Smooth muscle cell (in vitro differentiated cells): ENCODE results near the gene OR2G3. TPM values are rescaled to one million over a fixed set of nuclear protein-coding genes. Genes with fewer than 3 reads are reported as not detected.

Experiments
- DNase-seq: peaks from one replicate; lab custom pipeline; 2025; ENCODE audit not compliant: unreplicated experiment; lab: John Stamatoyannopoulos, UW
- H2AFZ ChIP-seq: fragments of 200-600 bp; sonication (generic); 2 replicates; pipeline ENCODE4 v1.6.0; 2016; ENCODE audit warnings: antibody characterized with exemption, low read depth, mild to moderate bottlenecking
- H3F3A ChIP-seq: fragments of 200-600 bp; sonication (generic); 2 replicates; pipeline ENCODE4 v1.6.0; 2017; ENCODE audit warnings: antibody characterized with exemption, low read depth
- H3K27ac ChIP-seq: fragments of 200-600 bp; sonication (generic); 2 replicates; pipeline ENCODE4 v1.5.1; 2016; ENCODE audit warnings: low read depth, mild to moderate bottlenecking
- H3K27me3 ChIP-seq: fragments of 200-600 bp; sonication (generic); 2 replicates; pipeline ENCODE4 v1.6.1; 2016; ENCODE audit warnings: low read depth, mild to moderate bottlenecking
- H3K36me3 ChIP-seq: fragments of 200-600 bp; sonication (generic); 2 replicates; pipeline ENCODE4 v1.5.1; 2016; ENCODE audit warnings: low read depth
- H3K4me1 ChIP-seq: fragments of 200-600 bp; sonication (generic); 2 replicates; pipeline ENCODE4 v1.5.1; 2016; ENCODE audit warnings: low read depth
- H3K4me2 ChIP-seq: fragments of 200-600 bp; sonication (generic); 2 replicates; pipeline ENCODE4 v1.6.0; 2016; ENCODE audit warnings: mild to moderate bottlenecking
- H3K4me3 ChIP-seq: fragments of 200-600 bp; sonication (generic); 2 replicates; pipeline ENCODE4 v1.5.1; 2016; ENCODE audit warnings: mild to moderate bottlenecking
- H3K79me2 ChIP-seq: fragments of 200-600 bp; sonication (generic); 2 replicates; pipeline ENCODE4 v1.6.0; 2016; ENCODE audit warnings: low read depth, mild to moderate bottlenecking
- H3K9ac ChIP-seq: fragments of 200-600 bp; sonication (generic); 2 replicates; pipeline ENCODE4 v1.6.0; 2016; ENCODE audit warnings: low read depth
- H3K9me3 ChIP-seq: fragments of 200-600 bp; sonication (generic); replicated peaks from 2 replicates; pipeline ENCODE4 v1.5.1; 2016; ENCODE audit warnings: low read depth
- H4K20me1 ChIP-seq: fragments of 200-600 bp; sonication (generic); 2 replicates; pipeline ENCODE4 v1.6.0; 2016; ENCODE audit warnings: low read depth
- WGBS: methylation state at CpG from one replicate; pipeline ENCODE4 v1.1.7; 2016; ENCODE audit warnings: low lambda C conversion rate; 5-methylcytosine and 5-hydroxymethylcytosine counted together
- polyA plus RNA-seq: library from polyadenylated mRNA; unstranded; fragments of >200 nt; fragmentation: Nextera tagmentation; extraction: Ambion mirVana; gene quantifications from 2 replicates; pipeline ENCODE4 v1.2.1, GENCODE V29; 2016
- small RNA-seq: library from RNA; depleted of rRNA; stranded (forward); fragments of <200 nt; gene quantifications from one replicate; pipeline ENCODE3, GENCODE V24; 2014
- total RNA-seq: library from RNA; depleted of rRNA; stranded (reverse); fragments of >200 nt; gene quantifications from 2 replicates; pipeline ENCODE4 v1.2.3, GENCODE V29; 2014
- TF ChIP-seq, protein P1 (sequence below): fragments of 200-600 bp; sonication (generic); IDR thresholded peaks from 2 replicates; pipeline ENCODE4 v1.5.1; 2017; ENCODE audit warnings: borderline replicate concordance, mild to moderate bottlenecking, antibody characterized with exemption; ENCODE audit not compliant: insufficient read depth, poor library complexity, severe bottlenecking

Gene OR2G3
- total and polyA plus RNA-seq, 2 experiments from 2014 or later: not detected

DNA sequence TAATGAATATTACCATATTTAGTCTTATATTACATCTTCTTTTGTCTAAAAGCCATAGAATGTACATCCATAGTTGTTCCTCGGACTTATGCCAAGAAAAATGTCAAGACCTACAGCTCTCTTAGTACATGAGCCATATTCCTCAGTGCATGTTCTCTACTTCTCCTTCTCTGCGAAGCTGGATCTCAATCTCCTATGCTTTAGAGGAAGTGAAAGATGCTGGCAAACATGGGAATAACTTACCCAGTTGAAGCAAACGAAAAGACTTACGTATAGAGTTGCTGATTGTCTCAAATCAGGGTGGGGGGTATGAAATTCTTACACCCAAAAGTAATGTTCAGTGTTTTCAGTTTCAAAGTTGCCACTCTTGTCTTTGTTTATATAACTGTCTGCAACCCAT is 41.5 kb downstream of the OR2G3 start:
- H3F3A ChIP-seq: no peaks in the 10 kb centered on the region
- no peaks in the 10 kb centered on the region for H3K9me3 ChIP-seq
- H3K79me2 ChIP-seq: no peaks in the 10 kb centered on the region
- H3K36me3 ChIP-seq: no peaks in the 10 kb centered on the region
- no peak overlapping the region for H3K9ac ChIP-seq
- DNase-seq: no peak
- no peak overlapping the region for H2AFZ ChIP-seq
- H3K4me3 ChIP-seq: no peak overlapping the region
- H3K4me2 ChIP-seq: no peak overlapping the region
- TF ChIP-seq, protein P1, sequence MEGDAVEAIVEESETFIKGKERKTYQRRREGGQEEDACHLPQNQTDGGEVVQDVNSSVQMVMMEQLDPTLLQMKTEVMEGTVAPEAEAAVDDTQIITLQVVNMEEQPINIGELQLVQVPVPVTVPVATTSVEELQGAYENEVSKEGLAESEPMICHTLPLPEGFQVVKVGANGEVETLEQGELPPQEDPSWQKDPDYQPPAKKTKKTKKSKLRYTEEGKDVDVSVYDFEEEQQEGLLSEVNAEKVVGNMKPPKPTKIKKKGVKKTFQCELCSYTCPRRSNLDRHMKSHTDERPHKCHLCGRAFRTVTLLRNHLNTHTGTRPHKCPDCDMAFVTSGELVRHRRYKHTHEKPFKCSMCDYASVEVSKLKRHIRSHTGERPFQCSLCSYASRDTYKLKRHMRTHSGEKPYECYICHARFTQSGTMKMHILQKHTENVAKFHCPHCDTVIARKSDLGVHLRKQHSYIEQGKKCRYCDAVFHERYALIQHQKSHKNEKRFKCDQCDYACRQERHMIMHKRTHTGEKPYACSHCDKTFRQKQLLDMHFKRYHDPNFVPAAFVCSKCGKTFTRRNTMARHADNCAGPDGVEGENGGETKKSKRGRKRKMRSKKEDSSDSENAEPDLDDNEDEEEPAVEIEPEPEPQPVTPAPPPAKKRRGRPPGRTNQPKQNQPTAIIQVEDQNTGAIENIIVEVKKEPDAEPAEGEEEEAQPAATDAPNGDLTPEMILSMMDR: no peak
- H4K20me1 ChIP-seq: no peaks in the 10 kb centered on the region
- no peak overlapping the region for H3K27ac ChIP-seq
- no peaks in the 10 kb centered on the region for H3K27me3 ChIP-seq
- peaks cover 9% of the 10 kb centered on the region for H3K4me1 ChIP-seq
- 84% methylated on average over 4 of the region's 4 CpGs for WGBS

DNA sequence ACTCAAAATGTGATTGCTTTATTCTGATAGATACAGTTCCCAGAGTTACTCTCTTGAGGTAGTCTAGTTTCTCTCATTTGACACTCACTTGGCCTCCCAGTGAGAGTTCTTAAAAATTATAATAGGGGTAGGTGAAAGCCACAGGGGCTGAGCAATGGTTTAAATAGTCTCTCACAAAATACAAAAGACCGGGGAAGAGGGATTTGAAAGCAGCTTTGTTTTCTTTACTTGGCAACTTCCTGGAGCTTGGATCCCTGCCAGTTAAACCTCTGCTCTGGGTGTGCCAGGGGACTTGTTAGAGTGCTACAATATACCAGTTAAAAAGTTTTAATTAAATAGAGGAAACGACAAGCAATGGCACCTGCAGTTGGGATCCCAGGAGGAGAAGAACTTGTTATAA is 42.5 kb downstream of the OR2G3 start:
- H3K27ac ChIP-seq: no peak overlapping the region
- peaks cover 9% of the 10 kb centered on the region for H3K4me1 ChIP-seq
- H4K20me1 ChIP-seq: no peaks in the 10 kb centered on the region
- no peaks in the 10 kb centered on the region for H3F3A ChIP-seq
- H3K79me2 ChIP-seq: no peaks in the 10 kb centered on the region
- H3K27me3 ChIP-seq: no peaks in the 10 kb centered on the region
- no peak for DNase-seq
- H3K9me3 ChIP-seq: no peaks in the 10 kb centered on the region
- H3K36me3 ChIP-seq: no peaks in the 10 kb centered on the region
- H3K9ac ChIP-seq: no peak overlapping the region
- 11% methylated on average over 2 of the region's 2 CpGs for WGBS
- H3K4me3 ChIP-seq: no peak overlapping the region
- TF ChIP-seq, protein P1: no peak
- H3K4me2 ChIP-seq: no peak overlapping the region
- no peak overlapping the region for H2AFZ ChIP-seq

- Histone ChIP-seq H2AFZ (no peak overlapping the region), H3K27ac (no peak overlapping the region), H3F3A (no peaks in the 10 kb centered on the region), H3K4me3 (no peak overlapping the region), H4K20me1 (no peaks in the 10 kb centered on the region), H3K79me2 (no peaks in the 10 kb centered on the region), H3K9me3 (no peaks in the 10 kb centered on the region), H3K4me2 (no peak overlapping the region), H3K4me1 (peaks cover 8% of the 10 kb centered on the region), H3K36me3 (no peaks in the 10 kb centered on the region), H3K9ac (no peak overlapping the region), H3K27me3 (no peaks in the 10 kb centered on the region)
- TF ChIP-seq, protein P1: no peak
- no peak for DNase-seq
- WGBS: 89% methylated on average over 1 of the region's 1 CpG
Observed at GRCh38 chr1:247653040-247653439, 47.7 kb downstream of the OR2G3 start.

Small RNA genes within 50 kb of the gene (small RNA-seq; reads per million reads assigned to genes)
- gene RF00026: not detected

Other genes with a start within 250 kb of the OR2G3 start
- gene NLRP3, start 189.4 kb upstream of the OR2G3 start, total RNA-seq: 0.58 and 1.3 TPM in 2 replicates
- gene NLRP3, start 189.4 kb upstream of the OR2G3 start, polyA plus RNA-seq: 1.3 and 1.4 TPM in 2 replicates
- gene OR2B11, start 147.5 kb upstream of the OR2G3 start, total RNA-seq: not detected in 2 replicates
- not detected in 2 replicates for gene OR2B11, start 147.5 kb upstream of the OR2G3 start, polyA plus RNA-seq
- gene OR2C3, start 69.1 kb upstream of the OR2G3 start, total RNA-seq: not detected in 2 replicates
- not detected in 2 replicates for gene OR2C3, start 69.1 kb upstream of the OR2G3 start, polyA plus RNA-seq
- gene GCSAML, start 56.5 kb upstream of the OR2G3 start, total RNA-seq: not detected in 2 replicates
- not detected in 2 replicates for gene GCSAML, start 56.5 kb upstream of the OR2G3 start, polyA plus RNA-seq
- not detected in 2 replicates for gene OR2G2, start 17.2 kb upstream of the OR2G3 start, total RNA-seq
- gene OR2G2, start 17.2 kb upstream of the OR2G3 start, polyA plus RNA-seq: not detected in 2 replicates
- gene OR13G1, start 74.2 kb downstream of the OR2G3 start, total RNA-seq: not detected in 2 replicates
- not detected in 2 replicates for gene OR13G1, start 74.2 kb downstream of the OR2G3 start, polyA plus RNA-seq
- gene OR6F1, start 111.1 kb downstream of the OR2G3 start, total RNA-seq: not detected in 2 replicates
- gene OR6F1, start 111.1 kb downstream of the OR2G3 start, polyA plus RNA-seq: not detected in 2 replicates
- not detected in 2 replicates for gene OR14K1, start 133.0 kb downstream of the OR2G3 start, total RNA-seq
- not detected in 2 replicates for gene OR14K1, start 133.0 kb downstream of the OR2G3 start, polyA plus RNA-seq
- gene OR14A2, start 142.6 kb downstream of the OR2G3 start, total RNA-seq: not detected in 2 replicates
- gene OR14A2, start 142.6 kb downstream of the OR2G3 start, polyA plus RNA-seq: not detected in 2 replicates
- gene OR1C1, start 155.0 kb downstream of the OR2G3 start, total RNA-seq: not detected in 2 replicates
- gene OR1C1, start 155.0 kb downstream of the OR2G3 start, polyA plus RNA-seq: not detected in 2 replicates
- not detected in 2 replicates for gene OR14A16, start 218.5 kb downstream of the OR2G3 start, total RNA-seq
- not detected in 2 replicates for gene OR14A16, start 218.5 kb downstream of the OR2G3 start, polyA plus RNA-seq
- gene OR11L1, start 236.3 kb downstream of the OR2G3 start, total RNA-seq: not detected in 2 replicates
- gene OR11L1, start 236.3 kb downstream of the OR2G3 start, polyA plus RNA-seq: not detected in 2 replicates